GM23338 (cell line): Measurements from ENCODE around the gene RBP4. TPM values are rescaled to one million over a fixed set of nuclear protein-coding genes. Genes with fewer than 3 reads are reported as not detected.

Experiments
- ATAC-seq: fragments of 200-7000 bp; cut with Tn5 transposase; 3 replicates; pipeline ENCODE4 v1.9.1; 2020
- DNase-seq: peaks from one replicate; pipeline ENCODE4 v3.0.0-alpha.2; 2015; ENCODE audit warnings: low spot score
- H2AFZ ChIP-seq: fragments of 200-600 bp; sonication (generic); 2 replicates; pipeline ENCODE4 v1.8.0; 2016; ENCODE audit warnings: antibody characterized with exemption, mild to moderate bottlenecking, moderate library complexity
- H3F3A ChIP-seq: fragments of 200-600 bp; sonication (generic); replicated peaks from 2 replicates; pipeline ENCODE4 v1.8.0; 2017; ENCODE audit warnings: antibody characterized with exemption, mixed run types, low read depth
- H3K27ac ChIP-seq: fragments of 200-600 bp; sonication (generic); 2 replicates; pipeline ENCODE4 v1.6.1; 2016; ENCODE audit warnings: low read depth
- H3K27me3 ChIP-seq: fragments of 200-600 bp; sonication (generic); 2 replicates; pipeline ENCODE4 v1.8.0; 2016; ENCODE audit warnings: mild to moderate bottlenecking, mixed run types, moderate library complexity; ENCODE audit not compliant: insufficient read depth
- H3K36me3 ChIP-seq: fragments of 200-600 bp; sonication (generic); 2 replicates; pipeline ENCODE4 v1.8.0; 2016; ENCODE audit warnings: mild to moderate bottlenecking; ENCODE audit not compliant: insufficient read depth
- H3K4me1 ChIP-seq: fragments of 200-600 bp; sonication (generic); 2 replicates; pipeline ENCODE4 v1.8.0; 2016; ENCODE audit warnings: mild to moderate bottlenecking, moderate library complexity; ENCODE audit not compliant: insufficient read depth
- H3K4me2 ChIP-seq: fragments of 200-600 bp; sonication (generic); 2 replicates; pipeline ENCODE4 v1.7.1; 2017; ENCODE audit warnings: mixed run types
- H3K4me3 ChIP-seq: fragments of 200-600 bp; sonication (generic); 2 replicates; pipeline ENCODE4 v1.6.1; 2016; ENCODE audit warnings: mixed run types
- H3K79me2 ChIP-seq: fragments of 200-600 bp; sonication (generic); replicated peaks from 2 replicates; pipeline ENCODE4 v1.8.0; 2017; ENCODE audit warnings: mild to moderate bottlenecking; ENCODE audit not compliant: insufficient read depth
- H3K9me2 ChIP-seq: fragments of 200-600 bp; sonication (generic); 2 replicates; pipeline ENCODE4 v1.8.0; 2017; ENCODE audit not compliant: insufficient read depth
- H4K20me1 ChIP-seq: fragments of 200-600 bp; sonication (generic); replicated peaks from 2 replicates; pipeline ENCODE4 v1.8.0; 2017; ENCODE audit warnings: mild to moderate bottlenecking; ENCODE audit not compliant: insufficient read depth
- H3K27ac Mint-ChIP-seq: 2 replicates; pipeline ENCODE4 v1.8.0; 2020; ENCODE audit warnings: inconsistent platforms, mild to moderate bottlenecking, moderate library complexity, mixed read lengths
- H3K27me3 Mint-ChIP-seq: 3 replicates; pipeline ENCODE4 v1.8.0; 2022; ENCODE audit warnings: low read depth, mild to moderate bottlenecking, moderate library complexity, mixed read lengths, inconsistent platforms; ENCODE audit not compliant: insufficient read depth, poor library complexity
- H3K36me3 Mint-ChIP-seq: 3 replicates; pipeline ENCODE4 v1.8.0; 2021; ENCODE audit warnings: low read depth, mild to moderate bottlenecking, inconsistent platforms, moderate library complexity, mixed read lengths
- H3K4me1 Mint-ChIP-seq: 3 replicates; pipeline ENCODE4 v1.8.0; 2020; ENCODE audit warnings: mild to moderate bottlenecking, inconsistent platforms, mixed read lengths
- H3K4me3 Mint-ChIP-seq: 3 replicates; pipeline ENCODE4 v1.8.0; 2021; ENCODE audit warnings: moderate library complexity, mild to moderate bottlenecking, inconsistent platforms, mixed read lengths
- H3K9me3 Mint-ChIP-seq: 3 replicates; pipeline ENCODE4 v1.8.0; 2020; ENCODE audit warnings: moderate library complexity, mild to moderate bottlenecking, inconsistent platforms, mixed read lengths
- CTCF ChIP-seq, 2 experiments: fragments of 200-600 bp in 1 of 2; sonication (generic) in 1 of 2; conservative IDR thresholded peaks; 2 replicates each; pipeline versions ENCODE4 v1.5.1 to v1.6.1; 2016 to 2017; ENCODE audit warnings: antibody characterized with exemption in 2 of 2, low read depth in 2 of 2, mild to moderate bottlenecking in 2 of 2, moderate library complexity in 1 of 2
- EZH2 ChIP-seq: fragments of 200-600 bp; sonication (generic); IDR thresholded peaks from one replicate; pipeline ENCODE4 v1.8.0; 2017; ENCODE audit warnings: antibody characterized with exemption, mild to moderate bottlenecking, low read depth; ENCODE audit not compliant: unreplicated experiment
- EZH2phosphoT487 ChIP-seq: fragments of 200-600 bp; sonication (generic); IDR thresholded peaks from one replicate; pipeline ENCODE4 v1.8.1; 2018; ENCODE audit warnings: antibody characterized with exemption; ENCODE audit not compliant: unreplicated experiment
- JUNB ChIP-seq: IDR thresholded peaks from one replicate; pipeline ENCODE4 v1.6.1; 2016; ENCODE audit warnings: antibody characterized with exemption; ENCODE audit not compliant: unreplicated experiment
- NANOG ChIP-seq: IDR thresholded peaks from 2 replicates; pipeline ENCODE4 v1.6.1; 2016; ENCODE audit warnings: antibody characterized with exemption, borderline replicate concordance
- ZNF331 ChIP-seq: fragments of 250-450 bp; sonication (Bioruptor Pico); IDR thresholded peaks from 2 replicates; pipeline ENCODE4 v1.5.0; 2020; ENCODE audit warnings: low read depth, mild to moderate bottlenecking, moderate library complexity
- polyA plus RNA-seq: library from polyadenylated mRNA; unstranded; fragments of >200 nt; fragmentation: Nextera tagmentation; extraction: Ambion mirVana; gene quantifications from 2 replicates; pipeline ENCODE4 v1.2.1, GENCODE V29; 2016
- total RNA-seq: library from RNA; depleted of rRNA; stranded (reverse); fragments of >200 nt; shearing (Covaris generic); gene quantifications from 2 replicates; pipeline ENCODE4 v1.2.3, GENCODE V29; 2014

Gene RBP4
- total and polyA plus RNA-seq, 2 experiments from 2014 or later = 0.79 to 1.0 TPM

DNA sequence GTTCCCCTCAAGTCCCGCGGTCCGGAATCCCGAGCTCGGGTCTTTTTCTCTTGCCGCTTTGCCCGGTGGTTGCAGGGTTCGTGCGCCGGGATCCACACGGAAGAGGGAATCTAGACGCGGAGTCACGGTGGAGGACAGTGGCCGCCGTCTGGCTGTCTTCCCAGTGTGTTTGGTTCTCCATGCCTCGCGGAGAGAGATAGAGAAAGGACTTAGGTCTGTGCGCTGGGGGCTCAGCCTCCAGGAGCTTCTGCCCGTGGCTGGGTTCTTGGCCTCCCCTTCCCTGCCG, 33.0 kb downstream of the RBP4 start:
- peak; percentile 7 for ATAC-seq

DNA sequence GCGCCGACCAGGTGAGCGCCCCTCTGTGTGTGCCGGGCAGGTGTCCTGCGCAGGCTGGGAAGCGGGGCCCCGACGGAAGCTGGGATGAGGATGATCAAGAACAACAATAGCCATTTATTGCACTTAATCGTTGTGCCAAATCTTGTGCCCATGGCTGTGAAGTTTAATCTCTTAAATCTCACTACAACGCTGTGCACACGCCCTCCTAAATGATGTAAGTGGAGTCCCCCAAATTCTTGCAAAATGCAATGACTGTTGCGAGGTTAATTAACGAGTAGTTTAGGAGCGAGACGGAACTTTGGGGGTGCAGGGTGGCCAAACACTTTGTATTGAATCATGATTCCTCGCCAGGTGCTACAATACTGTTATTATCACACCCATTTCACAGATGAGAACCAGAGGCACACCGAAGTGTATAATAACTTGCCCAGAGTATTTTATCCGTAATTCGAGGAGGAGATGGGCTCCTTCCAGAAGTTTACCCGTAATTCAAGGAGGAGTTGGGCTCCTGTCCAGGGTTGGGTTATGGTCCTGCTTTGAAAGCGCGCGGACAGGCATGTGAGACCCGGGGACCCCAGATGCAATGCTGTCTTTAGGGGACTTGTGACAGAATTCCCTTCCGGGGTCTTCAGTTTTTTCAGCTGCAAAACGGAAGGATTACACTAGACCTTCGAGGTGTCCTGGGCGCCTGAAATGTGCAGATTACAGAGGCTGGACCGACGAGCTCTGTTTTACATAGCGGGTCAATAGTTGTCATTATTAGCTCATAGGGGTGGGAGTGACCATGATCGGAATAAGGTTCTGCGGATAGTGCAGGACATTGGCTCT, 33.5 kb downstream of the RBP4 start:
- H3K36me3 Mint-ChIP-seq = no peaks in the 10 kb centered on the region
- H3K4me1 Mint-ChIP-seq = peaks cover 14% of the 10 kb centered on the region
- Histone ChIP-seq H3K27me3 (peaks cover 90% of the 10 kb centered on the region), H3K4me1 (peaks cover 6% of the 10 kb centered on the region), H3F3A (peaks cover 7% of the 10 kb centered on the region; the same call in 1 of the 2 replicates), H3K9me2 (no peaks in the 10 kb centered on the region), H4K20me1 (no peaks in the 10 kb centered on the region; the same call in 1 of the 2 replicates), H3K79me2 (no peaks in the 10 kb centered on the region), H3K4me2 (peak overlapping the region; percentile 90), H3K36me3 (no peaks in the 10 kb centered on the region), H2AFZ (peak overlapping the region; percentile 66), H3K27ac (no peak overlapping the region), H3K4me3 (peak overlapping the region; percentile 66)
- DNase-seq = no peak
- TF ChIP-seq EZH2phosphoT487 (no peak), EZH2 (peak; percentile 79)
- H3K4me3 Mint-ChIP-seq = peak overlapping the region; percentile 81
- peaks cover 61% of the 10 kb centered on the region for H3K27me3 Mint-ChIP-seq
- no peak; the same call in 2 of the 3 replicates for ATAC-seq
- no peak overlapping the region for H3K27ac Mint-ChIP-seq
- no peaks in the 10 kb centered on the region for H3K9me3 Mint-ChIP-seq

More for the DNA sequence above, 33.0 kb downstream of the RBP4 start:
- Histone ChIP-seq H3K79me2 (no peaks in the 10 kb centered on the region), H3K36me3 (no peaks in the 10 kb centered on the region), H4K20me1 (no peaks in the 10 kb centered on the region; the same call in 1 of the 2 replicates), H3K4me3 (peak overlapping the region; percentile 66), H3K27ac (no peak overlapping the region), H3K4me1 (peaks cover 6% of the 10 kb centered on the region), H3K9me2 (no peaks in the 10 kb centered on the region), H2AFZ (peak overlapping the region; percentile 47; the same call in 1 of the 2 replicates), H3K27me3 (peaks cover 92% of the 10 kb centered on the region), H3F3A (peaks cover 7% of the 10 kb centered on the region; the same call in 1 of the 2 replicates), H3K4me2 (peak overlapping the region; percentile 90)
- Mint-ChIP-seq H3K36me3 (no peaks in the 10 kb centered on the region), H3K9me3 (no peaks in the 10 kb centered on the region), H3K27me3 (peaks cover 61% of the 10 kb centered on the region), H3K4me3 (peak overlapping the region; percentile 81), H3K27ac (no peak overlapping the region), H3K4me1 (peaks cover 14% of the 10 kb centered on the region)
- peak; percentile 22 for DNase-seq
- TF ChIP-seq EZH2phosphoT487 (peak; percentile 9), JUNB (no peak), CTCF (conservative IDR thresholded peaks at IDR 0.05; ENCODE audit: low read depth in 2 of 2) (no peak), NANOG (no peak), ZNF331 (no peak), EZH2 (peak; percentile 5)
